ENCODE data around the gene DCT. TPM values are rescaled to one million over a fixed set of nuclear protein-coding genes. Genes with fewer than 3 reads are reported as not detected.

Gene DCT
- total RNA-seq, 1 donor from 2014 or later: not detected

- no peaks in the 10 kb centered on the region for H3K36me3 Mint-ChIP-seq
Observed at GRCh38 chr13:94464771-94465170, 14.7 kb downstream of the DCT start.

GRCh38 chr13:94462670-94463069 is 16.8 kb downstream of the DCT start:
- no peaks in the 10 kb centered on the region for H3F3A ChIP-seq (ENCODE audit: low read depth)
- DNase-seq (ENCODE audit: low spot score): no peak
- H2AFZ ChIP-seq (replicated peaks): no peak overlapping the region
- H3K4me3 ChIP-seq: no peak overlapping the region
- no peaks in the 10 kb centered on the region for H3K79me2 ChIP-seq (ENCODE audit: low read depth)
- Mint-ChIP-seq H3K4me3 (no peak overlapping the region), H3K27ac (no peak overlapping the region), H3K9me3 (no peaks in the 10 kb centered on the region), H3K36me3 (no peaks in the 10 kb centered on the region), H3K27me3 (ENCODE audit: insufficient read depth, low read depth) (peaks cover 2% of the 10 kb centered on the region), H3K4me1 (no peaks in the 10 kb centered on the region)
- TF ChIP-seq EZH2phosphoT487 (IDR thresholded peaks at IDR 0.05) (no peak), CTCF (IDR thresholded peaks at IDR 0.05) (no peak), EZH2 (IDR thresholded peaks at IDR 0.05) (no peak)
- H3K27ac ChIP-seq: no peak overlapping the region
- H3K9me3 ChIP-seq (ENCODE audit: low read depth): no peaks in the 10 kb centered on the region
- H3K36me3 ChIP-seq: no peaks in the 10 kb centered on the region
- no peaks in the 10 kb centered on the region for H3K27me3 ChIP-seq
- H3K4me2 ChIP-seq: no peak overlapping the region
- H3K9ac ChIP-seq: no peak overlapping the region
- no peaks in the 10 kb centered on the region for H3K4me1 ChIP-seq
- no peaks in the 10 kb centered on the region for H4K20me1 ChIP-seq (ENCODE audit: low read depth)

More at GRCh38 chr13:94464771-94465170, 14.7 kb downstream of the DCT start:
- DNase-seq (ENCODE audit: low spot score): no peak
- Mint-ChIP-seq H3K9me3 (no peaks in the 10 kb centered on the region), H3K4me3 (no peak overlapping the region), H3K27ac (no peak overlapping the region), H3K4me1 (no peaks in the 10 kb centered on the region), H3K27me3 (ENCODE audit: insufficient read depth, low read depth) (no peaks in the 10 kb centered on the region)
- Histone ChIP-seq H3K79me2 (ENCODE audit: low read depth) (no peaks in the 10 kb centered on the region), H3K9me3 (ENCODE audit: low read depth) (no peaks in the 10 kb centered on the region), H3K36me3 (no peaks in the 10 kb centered on the region), H3K4me2 (no peak overlapping the region), H3K9ac (no peak overlapping the region), H3K4me3 (no peak overlapping the region), H3K27ac (no peak overlapping the region), H4K20me1 (ENCODE audit: low read depth) (no peaks in the 10 kb centered on the region), H2AFZ (replicated peaks) (no peak overlapping the region), H3K27me3 (no peaks in the 10 kb centered on the region), H3K4me1 (no peaks in the 10 kb centered on the region), H3F3A (ENCODE audit: low read depth) (no peaks in the 10 kb centered on the region)
- no peak for TF ChIP-seq EZH2phosphoT487 (IDR thresholded peaks at IDR 0.05)
- TF ChIP-seq CTCF (IDR thresholded peaks at IDR 0.05): no peak
- no peak for TF ChIP-seq EZH2 (IDR thresholded peaks at IDR 0.05)

DNA sequence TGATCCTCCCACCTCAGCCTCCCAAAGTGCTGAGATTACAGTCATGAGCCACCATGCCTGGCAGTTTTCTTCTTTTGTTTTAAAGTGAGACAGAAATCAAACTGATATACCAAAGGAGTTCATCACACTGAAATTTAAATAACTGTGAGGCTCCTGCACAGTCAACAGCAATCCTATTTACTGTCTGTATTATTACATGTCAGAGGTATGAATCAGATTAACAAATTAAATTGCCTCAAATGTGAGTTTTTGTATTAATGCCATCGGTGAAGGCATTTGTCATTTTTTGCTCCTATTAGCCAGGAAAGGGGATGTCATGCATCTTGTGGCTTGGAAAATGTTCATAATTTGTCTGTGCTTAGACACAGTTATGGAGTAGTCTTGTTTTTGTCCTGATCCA is 20.4 kb downstream of the DCT start:
- Histone ChIP-seq H3K4me3 (no peak overlapping the region), H3K36me3 (no peaks in the 10 kb centered on the region), H3K4me2 (no peak overlapping the region), H3F3A (ENCODE audit: low read depth) (no peaks in the 10 kb centered on the region), H3K4me1 (no peaks in the 10 kb centered on the region), H3K9ac (no peak overlapping the region), H3K79me2 (ENCODE audit: low read depth) (no peaks in the 10 kb centered on the region), H3K27me3 (no peaks in the 10 kb centered on the region), H4K20me1 (ENCODE audit: low read depth) (no peaks in the 10 kb centered on the region), H3K27ac (no peak overlapping the region), H3K9me3 (ENCODE audit: low read depth) (no peaks in the 10 kb centered on the region), H2AFZ (replicated peaks) (no peak overlapping the region)
- Mint-ChIP-seq H3K36me3 (no peaks in the 10 kb centered on the region), H3K4me3 (no peak overlapping the region), H3K27ac (no peak overlapping the region), H3K27me3 (ENCODE audit: insufficient read depth, low read depth) (peaks cover 2% of the 10 kb centered on the region), H3K4me1 (no peaks in the 10 kb centered on the region), H3K9me3 (no peaks in the 10 kb centered on the region)
- no peak for DNase-seq (ENCODE audit: low spot score)
- TF ChIP-seq EZH2 (IDR thresholded peaks at IDR 0.05) (no peak), EZH2phosphoT487 (IDR thresholded peaks at IDR 0.05) (no peak), CTCF (IDR thresholded peaks at IDR 0.05) (no peak)

Data from neural progenitor cell (in vitro differentiated cells).